HCT116 (cell line): ENCODE measurements around the gene ZBTB38. TPM values are rescaled to one million over a fixed set of nuclear protein-coding genes. Genes with fewer than 3 reads are reported as not detected.

Experiments used
- ATAC-seq: fragments of 200-7000 bp; cut with Tn5 transposase; 2 replicates; pipeline ENCODE4 v1.9.1; 2020; ENCODE audit warnings: mild to moderate bottlenecking, moderate library complexity
- BruUV-seq: library from RNA; stranded (reverse); fragments of 400-500 nt; replicated peaks from 2 replicates; lab custom pipeline; 2021; lab: Mats Ljungman, UMichigan
- CTCF ChIA-PET: fragments of 300-600 bp; sonication (Branson Sonifier 250); formaldehyde crosslinking; loops from one replicate; lab custom pipeline; 2021; ENCODE audit warnings: antibody characterized with exemption; lab: Charles Lee
- POLR2A ChIA-PET: fragments of 300-600, 350-600 bp; sonication (Branson Sonifier 250); formaldehyde crosslinking; loops from one replicate; lab custom pipeline; 2021; ENCODE audit warnings: antibody characterized with exemption; lab: Charles Lee
- RAD21 ChIA-PET, 2 experiments: fragments of 300-600 bp; sonication (Branson Sonifier 250); formaldehyde crosslinking; loops; one replicate each; lab custom pipeline; 2023; ENCODE audit warnings: low total read pairs in 2 of 2; ENCODE audit not compliant: uncharacterized antibody in 2 of 2, unreplicated experiment in 2 of 2, low non-redundant PET in 1 of 2; lab: Charles Lee
- DNase-seq: peaks from one replicate; pipeline ENCODE4 v3.0.0-alpha.2; 2010; ENCODE audit warnings: low read depth, low spot score
- H2AFZ ChIP-seq: fragments of 200-600 bp; shearing (Covaris generic), sonication (generic); 2 replicates; pipeline ENCODE4 v1.6.1; 2017; ENCODE audit warnings: low read depth, mixed run types, mixed read lengths, antibody characterized with exemption, low read length; ENCODE audit not compliant: poor library complexity, severe bottlenecking
- H3K27ac ChIP-seq: 2 replicates; pipeline ENCODE4 v1.5.1; 2012; ENCODE audit warnings: low read depth, low read length
- H3K27me3 ChIP-seq: fragments of 200-600 bp; sonication (generic); 2 replicates; pipeline ENCODE4 v1.6.1; 2016; ENCODE audit warnings: mixed run types, low read length, mixed read lengths; ENCODE audit not compliant: insufficient read depth
- H3K36me3 ChIP-seq, 2 experiments: fragments of 200-500 bp in 1 of 2; fragments of 200-600 bp in 1 of 2; sonication (Bioruptor generic) in 1 of 2; sonication (generic) in 1 of 2; 2 replicates each; pipeline versions ENCODE4 v1.5.1 to v1.6.1; 2014 to 2016; ENCODE audit warnings: low read length in 2 of 2, inconsistent platforms in 1 of 2, mixed read lengths in 1 of 2, mixed run types in 1 of 2; ENCODE audit not compliant: insufficient read depth in 2 of 2, control insufficient read depth in 1 of 2
- H3K4me1 ChIP-seq, 2 experiments: fragments of 200-600 bp in 1 of 2; sonication (generic) in 1 of 2; 2 replicates each; pipeline versions ENCODE4 v1.5.1 to v1.6.1; 2012 to 2017; ENCODE audit warnings: low read length in 2 of 2, inconsistent platforms in 1 of 2, mild to moderate bottlenecking in 1 of 2, mixed read lengths in 1 of 2, mixed run types in 1 of 2, moderate library complexity in 1 of 2; ENCODE audit not compliant: insufficient read depth in 2 of 2, control insufficient read depth in 1 of 2
- H3K4me2 ChIP-seq: fragments of 200-600 bp; sonication (generic); 2 replicates; pipeline ENCODE4 v1.6.1; 2017; ENCODE audit warnings: mixed run types, low read length, mixed read lengths
- H3K4me3 ChIP-seq, 2 experiments: fragments of 200-600 bp in 1 of 2; sonication (generic) in 1 of 2; replicated peaks in 1 of 2; 2 replicates each; pipeline ENCODE4 v1.5.1; 2011 to 2016; ENCODE audit warnings: low read length in 2 of 2, control low read depth in 1 of 2, low read depth in 1 of 2, mild to moderate bottlenecking in 1 of 2, mixed read lengths in 1 of 2, mixed run types in 1 of 2
- H3K79me2 ChIP-seq: fragments of 200-600 bp; sonication (generic); 2 replicates; pipeline ENCODE4 v1.6.1; 2017; ENCODE audit warnings: mild to moderate bottlenecking, mixed run types, low read length, moderate library complexity, mixed read lengths; ENCODE audit not compliant: insufficient read depth
- H3K9ac ChIP-seq: fragments of 200-600 bp; sonication (generic); 2 replicates; pipeline ENCODE4 v1.6.1; 2016; ENCODE audit warnings: low read length, mixed read lengths
- H3K9me2 ChIP-seq: fragments of 200-600 bp; sonication (generic), shearing (Covaris generic); 2 replicates; pipeline ENCODE4 v1.6.1; 2017; ENCODE audit warnings: mixed run types, mild to moderate bottlenecking, moderate library complexity; ENCODE audit not compliant: insufficient read depth
- H3K9me3 ChIP-seq, 2 experiments: fragments of 200-500 bp in 1 of 2; fragments of 200-600 bp in 1 of 2; sonication (Bioruptor generic) in 1 of 2; sonication (generic) in 1 of 2; 2 replicates each; pipeline ENCODE4 v1.6.1; 2014 to 2017; ENCODE audit warnings: low read length in 2 of 2, mixed read lengths in 2 of 2, inconsistent platforms in 1 of 2, low read depth in 1 of 2, mild to moderate bottlenecking in 1 of 2, mixed run types in 1 of 2, moderate library complexity in 1 of 2; ENCODE audit not compliant: control insufficient read depth in 1 of 2, insufficient read depth in 1 of 2
- H4K20me1 ChIP-seq: fragments of 200-600 bp; sonication (generic), shearing (Covaris generic); 2 replicates; pipeline ENCODE4 v1.6.1; 2017; ENCODE audit warnings: mixed run types, mild to moderate bottlenecking, moderate library complexity; ENCODE audit not compliant: insufficient read depth
- EZH2 ChIP-seq: fragments of 200-600 bp; sonication (generic); IDR thresholded peaks from 2 replicates; pipeline ENCODE4 v1.6.1; 2017; ENCODE audit warnings: antibody characterized with exemption, mixed run types
- EZH2phosphoT487 ChIP-seq: fragments of 200-600 bp; IDR thresholded peaks from 2 replicates; pipeline ENCODE4 v1.6.1; 2018; ENCODE audit warnings: antibody characterized with exemption, borderline replicate concordance
- FOSL1 ChIP-seq: IDR thresholded peaks from 2 replicates; pipeline ENCODE4 v1.6.1; 2012; ENCODE audit warnings: low read depth
- JUND ChIP-seq: IDR thresholded peaks from 2 replicates; pipeline ENCODE4 v1.6.1; 2012
- SRF ChIP-seq: IDR thresholded peaks from 2 replicates; pipeline ENCODE4 v1.6.1; 2012; ENCODE audit warnings: low read depth
- TCF7L2 ChIP-seq: IDR thresholded peaks from 2 replicates; pipeline ENCODE4 v1.7.0; 2011; ENCODE audit warnings: borderline replicate concordance, inconsistent platforms; ENCODE audit not compliant: insufficient read depth, insufficient read length; ENCODE audit errors: extremely low read depth
- YY1 ChIP-seq: IDR thresholded peaks from 2 replicates; pipeline ENCODE4 v1.6.1; 2011; ENCODE audit warnings: low read length, low read depth, moderate library complexity, mild to moderate bottlenecking; ENCODE audit not compliant: insufficient replicate concordance; ENCODE audit errors: extremely low read depth
- ZNF274 ChIP-seq: fragments of 200-500 bp; sonication (Bioruptor generic); IDR thresholded peaks from 2 replicates; pipeline ENCODE4 v1.6.1; 2014; ENCODE audit warnings: mild to moderate bottlenecking, low read depth, low read length, inconsistent platforms
- intact Hi-C: fragments of 100-400 bp; cut with micrococcal nuclease; formaldehyde crosslinking; loops from 2 replicates; pipeline ENCODE4 v1.10.0; 2022
- total RNA-seq: library from RNA; stranded (reverse); gene quantifications from one replicate; pipeline ENCODE4 v1.2.1, GENCODE V29; 2021; ENCODE audit not compliant: unreplicated experiment

The ZBTB38 gene
- total RNA-seq, 1 experiment from 2014 or later = 33.5 TPM

DNA sequence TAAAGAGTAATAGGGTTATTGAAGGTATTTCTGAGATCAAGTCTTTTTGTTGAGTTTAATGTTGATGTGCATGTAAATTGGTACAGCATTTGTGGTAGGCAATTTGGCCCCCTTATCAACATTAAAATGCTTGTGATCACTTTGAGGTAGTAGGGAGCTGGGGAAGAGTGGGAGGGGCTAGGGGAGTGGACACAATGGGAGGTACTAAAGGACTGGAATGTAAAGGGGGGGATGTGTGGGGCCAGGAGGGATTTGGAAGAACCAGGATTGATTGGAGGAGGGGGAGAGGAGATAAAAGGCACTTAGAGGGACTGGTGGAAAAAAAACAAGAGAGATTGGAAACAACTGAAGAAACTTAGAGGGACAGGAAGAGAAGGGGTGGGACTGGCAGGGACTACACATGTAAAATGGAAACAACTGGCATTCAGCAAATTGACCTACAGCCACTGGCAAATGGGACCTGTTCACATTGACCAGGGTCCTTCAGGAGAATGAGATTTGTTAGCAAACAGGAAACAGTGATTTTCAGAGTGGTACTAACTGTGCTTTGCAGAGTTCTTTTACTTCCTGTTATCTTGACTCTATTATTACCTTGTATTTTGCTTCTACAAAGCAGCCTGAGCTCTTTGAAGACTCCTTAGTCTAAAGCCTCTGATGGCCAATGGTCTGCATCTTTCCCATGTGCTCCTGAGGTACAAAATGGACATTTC is 47.8 kb upstream of the ZBTB38 start:
- peaks cover 6 to 16% of the 10 kb centered on the region in 2 experiments; a peak in 3 of 4 replicates for H3K4me1 ChIP-seq
- peak overlapping the region; percentile 52 for H3K4me2 ChIP-seq
- ChIA-PET CTCF (no interaction called here), POLR2A (no interaction called here), RAD21 (interaction anchor here in 1 of 2 experiments (0.7 kb wide), 1 partner anchor 11 kb away, joined by 5 read pairs; no protein-coding TSS in a partner anchor)
- H3K9me2 ChIP-seq = no peaks in the 10 kb centered on the region
- intact Hi-C loops = no loop called here
- no peaks in the 10 kb centered on the region for H3K9me3 ChIP-seq
- H2AFZ ChIP-seq = peak overlapping the region; percentile 49
- no peaks in the 10 kb centered on the region for H3K27me3 ChIP-seq
- no peaks in the 10 kb centered on the region for H4K20me1 ChIP-seq
- ATAC-seq (peak; percentile 55; the same call in 1 of the 2 replicates), DNase-seq (no peak)
- no peaks in the 10 kb centered on the region for H3K36me3 ChIP-seq
- TF ChIP-seq YY1 = no peak
- no peak for TF ChIP-seq TCF7L2
- TF ChIP-seq EZH2 = no peak
- no peak for TF ChIP-seq EZH2phosphoT487
- no peak for TF ChIP-seq SRF
- BruUV-seq = no TSS peak
- no peaks in the 10 kb centered on the region for H3K79me2 ChIP-seq
- H3K4me3 ChIP-seq = no peak overlapping the region
- H3K9ac ChIP-seq = no peak overlapping the region
- H3K27ac ChIP-seq = no peak overlapping the region

DNA sequence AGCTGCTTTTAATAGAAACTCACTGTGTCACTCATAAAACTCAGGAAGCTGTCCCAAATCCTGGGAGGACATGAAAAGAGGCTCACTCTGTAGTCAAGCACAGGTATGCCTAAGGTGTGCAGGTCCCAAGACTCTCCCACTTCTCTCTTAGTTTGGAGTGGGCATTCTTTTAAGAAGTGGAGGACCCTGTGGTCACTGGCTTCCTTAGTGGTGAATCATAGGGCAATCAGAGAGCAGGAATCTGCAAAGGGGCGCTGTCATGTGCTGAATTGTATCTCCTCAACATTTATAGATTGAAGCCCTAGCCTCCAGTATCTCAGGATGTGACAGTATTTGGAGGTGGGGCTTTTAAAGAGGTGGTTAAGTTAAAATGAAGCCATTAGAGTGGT is 47.2 kb upstream of the ZBTB38 start:
- RAD21 ChIA-PET = no interaction called here
- Histone ChIP-seq H3K9me2 (no peaks in the 10 kb centered on the region), H3K4me3 (no peak overlapping the region), H2AFZ (peak overlapping the region; percentile 49), H3K9me3 (no peaks in the 10 kb centered on the region), H3K79me2 (no peaks in the 10 kb centered on the region), H3K27ac (no peak overlapping the region), H3K9ac (no peak overlapping the region), H3K27me3 (no peaks in the 10 kb centered on the region), H4K20me1 (no peaks in the 10 kb centered on the region), H3K4me1 (peaks cover 6 to 16% of the 10 kb centered on the region in 2 experiments; a peak in 3 of 4 replicates), H3K36me3 (no peaks in the 10 kb centered on the region), H3K4me2 (peak overlapping the region; percentile 52)
- DNase-seq = no peak
- intact Hi-C loops = no loop called here
- no TSS peak for BruUV-seq
- TF ChIP-seq ZNF274 = no peak
- peak; percentile 44; the same call in 1 of the 2 replicates for TF ChIP-seq JUND
- TF ChIP-seq FOSL1 = 0 out of 2 replicates have a peak, but pooled peaks have one; percentile 17
- POLR2A ChIA-PET = no interaction called here
- peak; percentile 54 for ATAC-seq
- CTCF ChIA-PET = no interaction called here
